RCC 7860 (cell line): ENCODE results near the gene IGSF8.
"Not testable (repeated sequence)": the region's sequence is repeated elsewhere in the genome, so short reads cannot be mapped to it uniquely, and the experiment has no call there.

Experiments used
- DNase-seq: peaks from one replicate; pipeline ENCODE4 v3.0.0-alpha.2; 2015; ENCODE audit warnings: low spot score
- FAIRE-seq: peaks from 2 replicates; lab custom pipeline; 2012; peaks lifted over from hg19 to GRCh38; lab: Jason Lieb, UNC

Gene IGSF8

DNA sequence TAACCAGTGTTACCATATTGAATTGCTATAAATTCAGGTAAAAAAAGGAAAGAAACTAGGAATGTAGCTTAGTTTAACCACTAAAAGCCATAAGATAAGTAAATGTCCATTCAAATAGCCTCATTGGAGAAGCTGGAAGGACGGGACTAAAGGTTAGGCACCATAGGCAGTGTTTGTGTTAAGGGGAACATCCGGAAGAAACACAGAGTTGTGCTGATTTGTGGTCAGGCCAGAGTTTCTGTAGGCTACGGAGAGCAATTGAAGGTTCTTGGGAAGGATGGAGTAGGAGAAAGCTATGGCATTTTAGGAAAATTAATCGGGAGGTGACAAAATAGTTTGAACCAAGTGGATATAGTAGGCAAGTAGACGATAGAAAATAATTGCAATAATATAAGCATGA, 27.1 kb downstream of the IGSF8 start:
- FAIRE-seq (no peak), DNase-seq (no peak)

DNA sequence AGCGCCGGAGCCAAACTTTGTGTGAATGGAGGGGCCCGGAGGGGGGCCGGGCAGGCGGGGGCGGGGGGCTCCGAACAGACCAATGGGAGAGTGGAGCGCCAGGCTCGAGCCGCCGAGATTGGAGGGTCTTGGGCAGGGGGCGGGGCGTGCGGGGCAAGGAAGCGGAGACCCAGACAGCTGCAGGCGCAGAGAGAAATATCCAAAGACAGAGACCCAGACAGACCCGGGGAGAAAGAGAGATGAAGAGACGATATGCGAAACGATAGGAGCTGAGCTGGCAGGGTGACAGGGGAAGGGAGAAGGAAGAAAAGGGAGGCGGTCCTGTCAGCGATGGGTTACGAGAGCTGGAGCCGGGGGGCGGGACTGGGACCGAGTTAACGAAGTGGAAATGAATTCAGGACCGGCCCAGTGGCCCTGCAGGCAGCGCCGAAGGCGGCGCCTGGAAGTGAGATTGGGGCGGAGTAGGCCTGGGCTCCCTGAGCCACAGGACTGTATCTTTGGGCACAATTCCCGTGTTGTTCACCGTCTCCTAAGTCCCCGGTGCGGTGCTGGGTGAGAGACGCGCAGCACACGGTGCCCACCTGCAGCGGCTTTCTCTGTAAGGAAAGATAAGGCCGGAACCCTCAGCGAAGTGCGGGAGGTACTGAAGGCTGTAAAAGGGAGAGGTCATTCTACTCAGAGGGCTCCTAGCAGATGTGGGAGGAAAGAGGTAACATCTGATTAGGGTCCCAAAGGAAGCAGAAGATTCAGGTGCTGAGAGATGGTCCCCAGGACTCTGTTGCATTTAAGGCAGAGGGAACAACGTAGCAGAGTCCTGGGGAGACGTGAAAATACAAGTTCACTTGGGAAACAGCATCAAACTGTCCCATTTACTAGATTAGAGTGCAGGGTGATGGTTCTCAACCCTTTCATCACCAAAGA, 27.9 kb downstream of the IGSF8 start:
- FAIRE-seq: no peak
- no peak for DNase-seq

DNA sequence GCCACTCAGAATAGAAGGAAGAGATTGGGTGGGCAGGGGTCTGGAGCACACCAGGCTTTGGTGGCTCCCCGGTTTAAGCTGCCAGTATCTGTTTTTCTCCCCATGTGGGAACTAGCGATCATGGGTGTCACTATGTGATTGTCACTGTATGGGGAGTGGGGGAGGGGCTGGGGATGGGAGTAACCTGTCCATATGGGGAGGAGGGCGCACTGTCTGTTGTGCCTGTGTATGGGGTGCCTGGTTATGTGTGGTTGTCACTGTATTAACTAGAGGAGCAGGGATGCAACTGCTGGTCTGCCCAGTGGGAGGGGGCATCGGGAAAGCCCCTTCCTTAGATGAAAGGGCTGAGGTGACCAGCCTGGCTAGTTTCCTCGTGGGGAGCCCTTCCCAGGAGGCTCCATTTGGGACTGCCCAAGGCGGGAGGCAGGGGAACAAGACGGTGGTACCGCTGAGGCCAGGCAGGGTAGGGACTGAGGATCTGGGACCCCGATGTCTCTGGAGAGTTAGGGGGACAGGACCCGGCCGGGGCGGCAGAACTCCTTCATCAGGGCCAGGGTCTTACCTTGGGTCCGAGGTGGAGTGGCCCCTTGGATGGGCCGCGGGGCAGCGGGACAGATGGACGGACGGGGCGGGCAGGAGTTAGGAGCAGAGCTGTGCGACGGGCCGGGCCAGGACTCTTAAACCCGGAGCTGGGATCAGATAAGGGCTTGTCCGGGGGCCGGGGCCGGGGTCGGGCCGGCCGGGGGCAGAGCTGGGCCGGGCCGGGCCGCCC, 28.8 kb downstream of the IGSF8 start, which contains the start of gene KCNJ10:
Gene KCNJ10, minus strand, starts transcription at position 701 of the 772 bp plus-strand sequence. CDS start 27,628 bp downstream, outside the sequence.
- DNase-seq (no peak), FAIRE-seq (no peak)

DNA sequence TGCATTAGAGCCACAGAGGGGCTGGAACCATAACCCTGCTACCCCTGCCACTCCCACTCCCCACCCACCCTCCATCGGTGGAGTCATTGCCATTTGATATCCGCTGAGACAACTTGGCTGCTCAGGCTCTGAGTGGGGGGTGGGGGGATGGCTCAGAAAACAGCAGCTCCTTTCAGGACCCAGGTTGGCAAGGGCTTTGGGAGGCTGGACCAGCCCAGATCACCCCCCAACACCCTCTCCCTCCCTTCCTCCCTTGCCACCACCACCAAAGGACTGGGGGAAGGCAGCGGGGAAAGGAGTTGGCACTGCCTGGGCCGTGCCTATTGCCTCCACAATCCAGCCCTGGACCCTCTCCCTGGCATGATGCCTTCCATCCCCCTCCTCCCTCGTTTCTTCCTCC, 30.2 kb downstream of the IGSF8 start:
- no peak for FAIRE-seq
- DNase-seq: no peak

DNA sequence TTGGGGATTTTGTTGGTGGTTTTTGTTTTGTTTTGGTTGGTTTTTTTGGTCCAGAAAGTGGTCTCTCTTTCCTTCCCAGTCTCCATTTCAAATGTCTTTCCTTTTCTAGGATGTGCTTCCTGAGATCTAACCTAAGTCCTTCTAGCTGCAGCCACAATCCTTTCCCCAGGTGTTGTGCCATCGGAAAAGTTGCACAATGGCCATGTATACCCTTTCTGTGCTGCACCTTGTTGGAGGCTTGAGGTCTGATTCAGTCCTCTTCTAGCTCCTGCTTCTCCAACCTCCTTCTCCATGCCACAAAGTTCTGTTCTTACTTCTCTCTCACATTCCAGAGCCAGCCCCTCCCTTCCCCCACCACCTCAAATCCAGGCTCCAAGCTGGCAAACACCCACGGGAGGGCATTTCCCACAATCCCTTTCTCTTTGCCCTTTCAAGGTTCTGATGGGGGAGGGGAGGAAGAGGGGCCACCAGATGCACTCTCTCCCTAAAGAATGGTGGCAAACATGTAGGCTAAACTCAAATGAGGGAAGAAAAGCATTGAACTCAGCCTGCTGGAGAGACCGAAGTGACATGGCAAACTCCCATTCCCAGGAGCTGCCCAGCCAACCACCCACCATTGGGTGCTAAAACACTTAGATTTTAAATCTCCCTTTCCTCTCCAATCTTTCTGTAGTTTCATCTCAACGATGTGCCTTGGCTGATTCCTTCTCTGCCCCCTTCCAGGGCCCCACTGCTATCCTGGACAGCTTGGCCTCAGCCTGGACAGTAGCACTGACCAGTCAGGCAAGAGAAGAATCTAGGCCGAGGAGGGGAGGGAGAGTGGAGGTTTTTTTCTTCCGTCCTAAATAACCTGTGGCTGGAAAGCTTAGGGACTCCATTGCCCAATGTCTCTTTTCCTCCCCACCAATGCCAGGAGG, 31.3 kb downstream of the IGSF8 start:
- no peak for DNase-seq
- no peak for FAIRE-seq

DNA sequence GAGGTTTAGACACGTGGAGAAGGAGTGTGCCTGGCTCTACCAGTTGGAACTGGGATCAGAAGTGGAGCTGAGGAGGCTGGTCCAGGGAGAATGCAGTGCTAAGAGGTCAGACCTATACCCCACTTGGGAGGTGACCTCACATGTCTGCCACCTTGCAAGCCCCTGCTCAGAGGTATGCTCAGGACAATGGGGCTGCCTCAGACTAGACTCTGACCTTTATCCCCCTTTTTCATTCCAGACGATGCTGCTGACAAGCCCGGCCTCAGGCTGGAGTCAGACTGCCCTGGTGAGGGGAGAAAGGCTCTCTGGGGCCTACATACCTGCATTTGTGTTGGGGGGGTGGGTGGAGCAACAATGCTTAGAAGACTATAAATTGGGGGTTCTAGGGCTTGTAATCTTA, 33.7 kb downstream of the IGSF8 start:
- DNase-seq (no peak), FAIRE-seq (no peak)

DNA sequence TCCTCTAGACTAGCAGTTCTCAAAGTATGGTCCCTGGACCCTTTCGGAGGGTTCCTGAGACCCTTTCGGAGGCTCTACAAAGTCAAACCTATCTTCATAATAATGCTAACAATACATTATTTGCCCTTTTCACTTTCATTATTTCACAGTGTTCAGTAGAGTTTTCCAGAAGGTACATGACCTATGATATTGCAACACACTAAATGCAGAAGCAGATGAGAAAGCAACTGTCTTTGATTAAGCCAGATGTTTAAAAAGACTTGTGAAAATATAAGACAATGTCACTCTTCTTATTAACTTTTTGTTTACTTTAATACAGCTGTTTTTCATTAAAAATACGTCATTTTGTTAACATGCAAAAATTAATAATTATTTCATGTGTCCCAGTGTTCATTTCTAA, 34.3 kb downstream of the IGSF8 start:
- no peak for FAIRE-seq
- no peak for DNase-seq

DNA sequence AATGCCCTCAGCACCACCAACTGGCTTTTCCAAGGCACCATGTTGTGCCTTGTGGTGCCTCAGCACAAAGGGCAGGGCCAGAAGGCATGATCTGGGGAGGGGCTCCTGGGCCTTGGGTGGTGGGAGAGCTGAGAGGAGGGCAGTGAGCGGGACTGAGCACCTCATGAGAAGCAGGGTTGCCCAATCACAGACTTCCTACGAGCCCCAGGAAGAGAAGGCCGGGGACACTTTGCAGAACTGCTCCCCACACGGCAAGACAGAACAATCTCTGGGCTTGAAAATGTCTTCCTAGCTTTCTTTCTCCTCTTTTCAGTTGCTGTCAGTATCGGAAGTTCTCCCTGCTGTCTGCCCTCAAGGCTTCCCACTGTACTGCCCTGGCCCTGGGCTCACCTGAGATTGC, 35.2 kb downstream of the IGSF8 start:
- DNase-seq (no peak), FAIRE-seq (no peak)

DNA sequence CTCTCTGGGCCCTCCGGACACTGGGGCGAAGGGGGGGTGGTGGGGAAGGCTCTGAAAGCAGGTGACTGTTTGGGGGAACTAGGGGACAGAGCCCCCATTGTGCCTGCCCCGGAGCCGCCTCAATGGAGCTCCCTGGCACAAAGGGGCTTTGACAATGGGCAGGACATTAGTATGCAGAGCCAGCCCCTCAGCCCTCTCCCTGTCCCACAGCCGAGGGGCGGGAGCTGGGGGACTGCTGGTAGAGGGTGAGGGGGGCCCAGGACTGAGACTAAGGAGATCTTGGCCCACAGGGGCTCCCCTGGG, 36.2 kb downstream of the IGSF8 start:
- DNase-seq (no peak), FAIRE-seq (no peak)

DNA sequence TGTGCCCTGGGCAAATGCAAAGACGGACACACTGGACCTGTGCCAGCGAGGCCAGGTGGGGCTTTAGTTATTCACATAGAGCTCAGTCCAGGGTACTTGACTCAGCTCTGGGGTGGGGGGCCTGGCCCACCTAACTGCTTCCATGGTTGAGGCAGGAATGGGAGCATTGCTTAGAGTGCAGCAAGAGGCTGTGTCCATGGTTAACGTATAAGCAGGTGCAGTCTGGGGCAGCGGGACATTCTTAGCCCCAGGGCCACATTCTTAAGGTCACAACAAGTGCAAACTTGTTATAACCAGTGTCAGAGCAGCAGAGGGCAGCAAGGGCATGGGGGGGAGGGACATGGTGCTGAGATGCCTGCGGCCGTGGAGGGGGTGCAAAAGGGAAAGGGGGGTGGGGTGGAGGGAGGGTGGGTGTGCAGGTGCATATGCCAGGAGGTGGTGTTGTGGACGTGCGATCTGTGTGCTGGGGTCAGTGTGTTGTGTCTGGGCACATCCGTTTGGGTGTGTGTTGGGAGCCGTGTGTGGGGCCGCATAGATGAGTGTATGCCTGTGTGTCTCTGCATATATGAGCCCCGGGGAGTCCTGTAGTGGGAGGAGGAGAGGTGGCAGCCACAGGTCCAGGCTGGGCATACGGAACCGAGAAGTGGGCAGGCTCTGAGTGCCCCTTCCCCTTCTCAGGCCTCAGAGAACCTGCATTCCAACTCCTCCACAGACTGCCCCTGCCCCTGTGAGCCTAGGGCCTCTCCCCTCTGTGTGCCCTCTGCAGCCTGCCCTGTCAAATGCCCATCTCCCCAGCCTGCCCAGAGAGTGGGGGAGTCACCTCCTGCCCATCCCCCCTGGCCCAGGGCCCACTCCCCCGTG, 36.8 kb downstream of the IGSF8 start:
- no peak for FAIRE-seq
- no peak for DNase-seq

DNA sequence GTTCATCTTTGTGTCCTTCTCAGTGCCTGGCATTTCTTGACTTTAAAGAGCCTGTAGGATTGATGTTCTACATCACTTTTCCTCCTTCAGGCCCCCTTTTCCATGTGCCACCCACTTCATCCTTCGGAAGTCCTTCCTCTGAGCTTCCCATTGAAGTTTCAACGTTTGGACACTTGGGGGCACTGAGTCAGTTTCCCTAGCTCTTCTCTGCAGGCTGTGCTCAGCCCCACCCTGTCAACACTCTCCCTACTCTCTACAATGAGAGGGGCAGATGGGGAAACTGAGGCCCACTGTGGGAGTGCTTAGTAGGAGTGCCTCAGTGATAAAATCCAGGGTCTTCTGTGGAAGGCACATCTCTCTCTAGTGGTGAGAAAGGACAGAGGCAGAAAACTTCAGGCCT, 40.3 kb downstream of the IGSF8 start:
- no peak for FAIRE-seq
- no peak for DNase-seq

DNA sequence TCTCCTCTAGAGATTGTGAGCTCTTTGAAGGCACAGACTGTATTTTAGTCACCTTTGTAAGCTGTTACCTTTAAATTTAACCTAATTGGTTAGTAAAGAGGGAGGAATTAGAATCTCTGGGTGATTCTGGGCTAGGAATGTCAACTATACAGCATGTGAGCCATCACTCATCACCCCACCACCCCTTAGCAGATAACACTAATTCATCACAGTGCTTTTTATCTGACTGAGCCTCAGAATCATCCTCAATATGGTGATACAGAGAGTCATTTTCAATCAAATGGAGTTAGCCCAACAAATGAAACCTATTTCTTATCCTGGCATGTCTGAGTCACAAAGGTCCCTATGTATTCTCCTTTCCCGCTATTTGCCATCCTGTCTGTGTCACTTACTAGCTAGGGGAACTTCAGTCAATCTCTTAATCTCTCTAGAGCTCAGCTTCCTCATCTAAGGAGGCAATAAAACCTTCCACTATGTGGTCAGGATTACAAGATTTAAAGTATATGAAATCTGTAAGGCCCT, 41.7 kb downstream of the IGSF8 start:
- FAIRE-seq: no peak
- DNase-seq: no peak

DNA sequence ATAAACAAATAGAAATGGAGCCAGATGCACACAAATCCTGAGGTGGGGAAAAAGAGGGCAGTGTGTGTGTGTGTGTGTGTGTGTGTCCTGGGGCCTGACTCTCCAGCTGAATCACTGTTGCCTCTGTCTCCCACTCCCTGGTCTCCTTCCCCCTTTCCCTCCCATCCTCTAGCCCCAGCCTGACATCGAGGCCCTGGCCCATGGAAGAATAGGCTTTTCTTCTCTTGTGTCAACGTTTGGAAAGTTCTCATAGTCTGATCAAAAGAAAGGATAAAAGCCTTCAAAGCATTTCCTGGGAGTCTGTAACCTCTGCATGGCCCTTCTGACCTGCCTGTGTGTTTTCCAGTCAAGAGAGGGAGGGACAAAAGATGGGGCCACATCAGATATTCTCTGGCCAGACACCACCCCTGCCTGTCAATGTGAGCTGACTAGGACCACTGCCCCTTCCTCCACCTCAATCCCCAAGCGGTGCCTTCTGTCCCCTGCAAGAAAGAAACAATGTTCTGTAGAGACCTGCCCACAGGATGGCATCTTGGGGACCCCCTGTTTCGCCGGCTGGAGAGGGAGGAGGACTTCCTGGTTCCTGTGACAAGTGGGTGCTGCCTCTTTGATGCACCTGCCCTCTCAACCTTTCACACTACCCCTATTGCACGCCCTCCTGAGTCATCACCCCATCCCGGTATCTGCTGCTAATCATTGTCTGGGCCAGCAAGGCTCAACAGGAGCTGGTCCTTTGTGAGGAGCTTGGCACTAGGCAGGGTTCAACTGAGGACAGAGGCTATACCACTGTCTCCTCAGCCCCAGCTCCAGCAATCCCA, 44.7 kb downstream of the IGSF8 start:
- no peak for DNase-seq
- no peak for FAIRE-seq

DNA sequence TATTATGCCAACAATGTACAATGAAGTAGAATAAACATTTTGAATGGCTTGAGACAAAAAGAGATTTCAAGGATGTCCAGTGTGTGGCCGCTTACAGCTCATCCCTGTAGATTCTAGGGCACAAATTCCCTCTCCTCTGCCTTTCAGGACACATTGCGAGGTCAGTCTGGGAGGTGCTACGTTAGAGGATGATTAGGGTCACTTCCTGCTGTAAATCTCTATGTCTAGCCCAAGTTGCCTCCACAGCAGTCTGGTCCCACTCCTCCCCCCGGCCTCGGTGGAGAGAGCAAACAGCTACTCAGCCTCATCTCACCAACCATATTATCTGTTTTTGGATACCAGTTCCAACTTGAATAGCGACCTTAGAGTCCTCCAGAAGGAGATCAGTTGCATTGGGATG, 45.5 kb downstream of the IGSF8 start:
- FAIRE-seq: no peak
- no peak for DNase-seq

DNA sequence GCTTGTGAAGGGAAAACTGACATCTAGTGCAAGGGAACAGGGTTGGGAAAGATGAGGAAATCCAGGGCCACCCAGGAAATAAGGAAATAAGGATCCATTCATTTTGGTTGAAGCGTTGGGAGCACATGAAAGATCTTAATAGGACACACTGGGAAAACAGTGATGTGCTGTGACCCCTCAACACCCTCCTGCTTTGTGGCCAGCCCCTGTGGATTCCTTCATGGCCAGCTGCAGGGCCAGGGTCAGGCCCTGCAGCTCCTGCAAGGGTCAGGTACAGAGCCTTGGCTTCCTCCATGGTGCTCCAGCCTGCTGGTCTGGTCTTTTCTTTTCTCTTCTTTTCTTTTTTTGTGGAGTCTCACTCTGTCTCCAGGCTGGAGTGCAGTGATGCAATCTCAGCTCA, 47.8 kb downstream of the IGSF8 start:
- no peak for FAIRE-seq
- no peak for DNase-seq

DNA sequence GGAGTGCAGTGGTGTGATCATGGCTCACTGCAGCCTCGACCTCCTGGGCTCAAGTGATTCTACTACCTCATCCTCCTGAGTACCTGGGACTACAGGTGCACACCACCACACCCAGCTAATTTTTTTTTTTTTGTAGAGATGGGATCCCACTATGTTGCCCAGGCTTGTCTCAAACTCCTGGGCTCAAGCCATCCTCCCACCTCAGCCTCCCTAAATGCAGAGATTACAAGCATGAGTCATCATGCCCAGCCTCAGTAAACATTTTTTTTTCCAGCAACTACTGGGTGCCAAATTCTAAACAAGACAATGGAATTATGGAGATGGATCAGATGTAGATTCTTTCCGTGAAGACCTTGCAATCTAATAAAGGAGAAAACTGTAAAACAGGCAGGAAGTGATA, 48.2 kb downstream of the IGSF8 start:
- not testable (repeated sequence) for DNase-seq, FAIRE-seq

DNA sequence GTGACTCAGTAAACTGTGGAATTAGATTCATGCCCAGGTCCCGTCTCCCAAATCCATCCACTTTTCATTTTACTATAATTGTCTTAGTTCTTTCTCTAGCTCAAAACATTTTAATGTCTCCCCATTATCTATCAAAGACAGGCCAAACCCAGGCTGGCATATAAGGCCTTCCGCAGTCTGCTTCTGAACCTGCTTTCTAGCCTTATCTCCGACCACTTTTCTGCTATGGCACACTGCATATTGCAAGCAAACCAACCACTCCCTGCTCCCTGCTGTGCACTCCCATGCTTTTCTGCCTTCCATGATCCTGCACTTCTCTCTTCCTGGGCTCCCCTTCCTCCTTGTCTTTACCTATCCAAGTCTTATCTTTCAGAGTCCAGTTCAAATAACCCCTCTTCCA, 49.3 kb downstream of the IGSF8 start:
- FAIRE-seq (no peak), DNase-seq (no peak)

DNA sequence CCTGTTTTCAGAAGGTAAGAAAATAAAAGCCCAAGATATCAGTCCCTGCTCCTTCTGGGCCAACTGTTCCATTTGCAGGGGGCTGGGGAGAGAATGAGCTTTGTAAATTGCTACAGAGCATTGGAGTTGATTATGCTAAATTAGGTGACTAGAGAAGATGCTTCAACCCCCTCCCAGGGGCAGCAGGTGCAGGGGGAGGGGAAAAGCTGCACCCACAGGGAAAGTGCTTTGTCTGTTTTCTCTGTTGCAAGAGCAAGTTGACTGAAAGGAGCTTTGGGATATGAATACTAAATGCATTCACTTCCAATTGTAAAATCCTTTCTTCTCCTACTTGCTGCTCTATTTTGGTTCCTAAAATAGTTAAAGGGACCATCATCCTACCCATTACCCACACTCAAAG, 50.1 kb downstream of the IGSF8 start:
- no peak for FAIRE-seq
- no peak for DNase-seq
